NCI-H146 treated with DMSO at 0.1 percent for 48 hours (cell line): ENCODE results near the gene PLEKHG5.
A peak's percentile ranks its signal among the peaks of the same experiment; 100 is the strongest.

Experiments
- DNase-seq: peaks from one replicate; lab custom pipeline; 2025; ENCODE audit not compliant: unreplicated experiment; lab: John Stamatoyannopoulos, UW

PLEKHG5 gene, protein sequence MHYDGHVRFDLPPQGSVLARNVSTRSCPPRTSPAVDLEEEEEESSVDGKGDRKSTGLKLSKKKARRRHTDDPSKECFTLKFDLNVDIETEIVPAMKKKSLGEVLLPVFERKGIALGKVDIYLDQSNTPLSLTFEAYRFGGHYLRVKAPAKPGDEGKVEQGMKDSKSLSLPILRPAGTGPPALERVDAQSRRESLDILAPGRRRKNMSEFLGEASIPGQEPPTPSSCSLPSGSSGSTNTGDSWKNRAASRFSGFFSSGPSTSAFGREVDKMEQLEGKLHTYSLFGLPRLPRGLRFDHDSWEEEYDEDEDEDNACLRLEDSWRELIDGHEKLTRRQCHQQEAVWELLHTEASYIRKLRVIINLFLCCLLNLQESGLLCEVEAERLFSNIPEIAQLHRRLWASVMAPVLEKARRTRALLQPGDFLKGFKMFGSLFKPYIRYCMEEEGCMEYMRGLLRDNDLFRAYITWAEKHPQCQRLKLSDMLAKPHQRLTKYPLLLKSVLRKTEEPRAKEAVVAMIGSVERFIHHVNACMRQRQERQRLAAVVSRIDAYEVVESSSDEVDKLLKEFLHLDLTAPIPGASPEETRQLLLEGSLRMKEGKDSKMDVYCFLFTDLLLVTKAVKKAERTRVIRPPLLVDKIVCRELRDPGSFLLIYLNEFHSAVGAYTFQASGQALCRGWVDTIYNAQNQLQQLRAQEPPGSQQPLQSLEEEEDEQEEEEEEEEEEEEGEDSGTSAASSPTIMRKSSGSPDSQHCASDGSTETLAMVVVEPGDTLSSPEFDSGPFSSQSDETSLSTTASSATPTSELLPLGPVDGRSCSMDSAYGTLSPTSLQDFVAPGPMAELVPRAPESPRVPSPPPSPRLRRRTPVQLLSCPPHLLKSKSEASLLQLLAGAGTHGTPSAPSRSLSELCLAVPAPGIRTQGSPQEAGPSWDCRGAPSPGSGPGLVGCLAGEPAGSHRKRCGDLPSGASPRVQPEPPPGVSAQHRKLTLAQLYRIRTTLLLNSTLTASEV

DNA sequence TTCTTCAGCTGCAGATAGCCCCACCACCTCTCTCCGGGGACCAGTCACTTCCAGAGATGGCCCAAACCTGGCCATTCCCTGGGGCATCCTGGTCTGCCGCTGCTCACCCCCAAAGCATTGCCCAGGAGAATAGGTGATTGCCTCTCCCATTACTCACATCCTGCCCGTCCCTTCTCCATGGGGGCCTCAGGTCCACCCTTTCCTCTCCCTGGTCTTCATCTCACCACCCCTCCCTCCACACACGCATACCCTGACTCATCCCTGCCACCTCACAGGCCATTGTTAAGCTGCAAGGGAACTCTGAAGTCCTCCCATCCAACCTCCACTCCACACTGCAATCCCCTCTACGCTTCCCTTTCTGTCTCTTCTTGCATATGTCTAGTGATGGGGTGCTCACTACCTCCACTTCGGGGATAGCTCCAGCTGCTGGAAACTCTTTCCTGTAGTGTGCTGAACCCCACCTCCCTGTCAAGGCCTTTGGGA, at the start of gene PLEKHG5:
Gene PLEKHG5 (minus strand): TSS at position 188 of the 483 bp plus-strand sequence. CDS start 14,096 bp downstream, outside the sequence.
- no peak for DNase-seq

DNA sequence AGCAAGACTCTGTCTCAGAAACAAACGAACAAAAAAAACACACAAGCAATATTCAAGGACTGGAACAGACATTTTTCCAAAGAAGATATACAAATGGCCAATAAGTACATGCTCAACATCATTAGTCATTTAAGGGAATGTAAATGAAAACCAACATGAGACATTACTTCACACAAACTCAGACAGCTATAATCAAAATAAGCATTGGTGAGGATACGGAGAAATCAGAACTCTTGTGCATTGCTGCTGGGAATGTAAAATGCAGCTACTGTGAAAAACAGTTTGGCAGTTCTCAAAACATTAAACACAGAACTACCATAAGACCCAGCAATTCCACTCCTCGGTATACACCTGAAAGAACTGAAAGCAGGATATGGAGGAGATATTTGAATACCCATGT, 47.5 kb upstream of the PLEKHG5 start:
- DNase-seq = no peak

DNA sequence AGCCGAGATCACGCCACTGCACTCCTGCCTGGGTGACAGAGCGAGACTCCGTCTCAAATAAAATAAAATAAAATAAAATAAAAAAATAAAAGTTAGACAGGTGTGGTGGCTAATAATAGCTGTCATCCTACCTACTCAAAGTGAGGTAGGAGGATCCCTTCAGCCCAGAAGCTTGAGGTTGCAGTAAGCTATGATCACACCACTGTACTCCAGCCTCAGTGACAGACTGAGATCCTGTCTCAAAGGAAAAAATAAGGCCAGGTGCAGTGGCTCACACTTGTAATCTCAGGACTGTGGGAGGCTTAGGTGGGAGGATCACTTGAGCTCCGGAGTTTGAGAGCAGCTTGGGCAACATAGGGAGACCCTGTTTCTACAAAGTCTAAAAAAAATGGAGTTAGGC, 44.8 kb upstream of the PLEKHG5 start:
- no peak for DNase-seq

DNA sequence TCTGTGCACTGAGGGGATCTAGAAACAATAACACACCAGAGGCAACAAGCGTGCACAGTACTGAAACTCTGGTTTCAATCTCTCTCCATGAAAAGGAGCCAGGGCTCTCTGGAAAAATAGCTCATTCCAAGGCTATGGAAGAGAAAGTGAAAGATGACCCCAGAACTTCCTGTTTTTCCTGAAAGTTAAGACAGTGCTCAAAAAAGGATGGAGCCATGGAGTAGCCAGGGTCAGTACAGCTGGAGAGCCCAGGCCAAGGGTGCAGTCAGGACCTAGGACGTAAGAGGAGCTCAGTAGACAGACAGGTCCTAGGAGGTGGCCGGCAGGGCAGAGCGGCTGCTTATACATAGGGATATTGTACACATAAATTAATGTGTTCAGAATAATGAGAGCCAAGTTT, 43.7 kb upstream of the PLEKHG5 start:
- DNase-seq = no peak

DNA sequence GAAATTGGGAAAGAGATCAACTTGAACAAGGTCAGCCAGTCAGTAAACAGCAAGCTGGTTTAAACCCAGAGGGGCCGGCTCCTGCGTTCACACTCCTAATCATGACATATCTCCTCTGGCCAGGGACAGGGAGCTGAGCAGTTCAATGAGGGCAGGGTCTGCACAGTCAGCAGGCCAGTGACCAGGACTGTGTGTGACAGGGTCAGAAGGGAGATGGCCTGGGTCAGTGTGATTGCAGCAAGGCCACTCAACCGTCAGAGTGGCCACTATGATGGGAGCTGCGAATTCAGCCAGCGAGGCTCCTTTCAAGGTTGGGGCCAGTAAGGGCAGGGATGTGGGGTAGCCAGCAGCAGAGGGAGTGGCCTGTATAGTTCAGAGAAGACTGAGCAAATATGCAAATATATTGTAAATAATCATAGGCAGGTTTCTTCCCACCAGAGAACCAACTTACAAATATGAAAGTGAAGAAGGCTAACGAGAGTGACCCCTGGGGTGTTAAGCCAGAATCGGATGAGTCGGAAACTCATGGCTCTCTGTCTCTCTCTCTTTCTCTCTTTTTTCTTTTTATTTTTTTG, 42.9 kb upstream of the PLEKHG5 start:
- DNase-seq = no peak

DNA sequence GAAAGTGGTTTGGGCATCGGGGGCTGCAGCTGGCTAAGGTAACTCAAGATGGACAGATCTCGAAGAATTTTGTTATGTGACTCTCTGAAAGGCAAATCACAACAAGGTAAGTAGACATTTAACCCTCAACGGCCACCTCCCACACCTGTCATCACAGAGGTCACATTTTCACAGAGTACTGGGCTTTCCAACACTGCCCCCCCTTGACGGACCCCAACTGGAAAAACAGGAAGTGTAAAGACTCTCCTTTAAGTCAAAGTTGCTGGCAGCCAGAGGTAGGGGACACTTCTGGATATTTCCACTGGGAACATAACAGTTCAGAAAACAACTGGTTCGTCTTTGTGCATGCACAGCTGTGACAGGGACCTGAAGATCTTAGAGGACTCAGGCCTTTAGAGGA, 40.5 kb upstream of the PLEKHG5 start:
- DNase-seq = no peak

DNA sequence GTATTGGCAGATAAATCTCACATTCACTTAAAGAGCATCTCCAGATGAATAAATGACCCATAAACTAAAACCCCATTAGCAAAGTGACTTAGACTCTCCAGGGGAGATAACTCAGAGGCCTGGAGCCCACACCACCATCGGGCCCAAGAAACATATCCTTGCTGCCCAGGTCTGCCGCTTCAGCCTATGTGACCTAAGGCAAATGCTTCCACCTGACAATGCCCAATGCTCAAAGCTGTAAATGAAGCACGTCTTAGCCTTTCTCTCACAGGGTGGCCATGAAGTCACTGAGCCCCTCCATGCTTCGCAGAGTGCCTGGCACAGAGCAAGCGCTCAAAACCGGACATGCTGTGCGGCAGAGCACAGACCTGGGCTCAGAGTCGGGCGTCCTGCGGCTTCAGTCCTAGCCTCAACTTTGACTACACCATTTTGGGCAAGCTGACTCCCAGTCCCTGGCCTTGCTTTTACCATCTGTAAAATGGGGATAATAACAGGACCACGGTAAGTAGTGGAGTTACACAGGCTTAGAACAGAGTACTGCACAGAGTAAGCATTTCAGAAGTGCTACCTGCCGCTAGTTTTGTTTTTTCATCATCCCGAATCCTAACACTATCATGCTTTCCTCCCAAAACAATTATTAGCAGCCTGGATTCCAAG, 39.2 kb upstream of the PLEKHG5 start:
- no peak for DNase-seq

DNA sequence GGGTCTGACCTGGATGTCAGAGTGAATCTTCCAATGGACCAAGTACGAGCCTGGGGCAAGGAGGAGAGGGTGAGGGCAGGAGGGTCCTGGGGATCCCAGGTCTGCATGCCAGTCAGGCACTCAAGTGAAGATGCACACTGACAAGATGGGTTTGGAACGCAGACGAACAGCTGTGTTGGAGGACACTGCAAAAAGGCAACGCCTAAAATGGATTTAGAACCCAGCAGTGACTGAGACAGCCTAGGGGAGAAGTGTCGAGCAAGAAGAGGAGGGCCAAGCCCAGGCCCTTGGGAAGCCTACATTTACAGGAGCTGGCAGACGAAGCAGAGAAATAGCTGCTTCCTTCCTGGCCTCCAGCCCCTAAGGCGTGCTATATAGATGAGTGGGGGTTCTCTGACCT, 37.0 kb upstream of the PLEKHG5 start:
- no peak for DNase-seq

DNA sequence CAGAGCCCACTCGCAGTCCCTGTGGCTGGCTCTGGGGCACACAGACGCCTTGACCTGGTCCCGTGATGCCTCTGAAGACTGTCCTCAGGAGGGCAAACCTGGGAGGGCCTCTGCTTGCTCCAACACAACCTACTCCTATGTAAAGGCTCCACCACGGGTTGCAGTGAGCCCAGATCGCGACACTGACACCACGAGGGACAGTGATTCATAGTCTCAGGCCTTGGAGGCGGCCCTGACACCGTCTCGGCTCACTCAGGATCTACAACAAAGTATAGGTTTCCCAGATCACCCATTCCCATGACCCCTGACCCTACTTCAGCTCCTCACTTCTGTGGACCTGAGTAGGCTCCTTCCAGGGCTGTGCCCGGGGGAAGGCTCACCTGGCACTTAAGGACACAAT, 34.8 kb upstream of the PLEKHG5 start:
- DNase-seq = no peak

DNA sequence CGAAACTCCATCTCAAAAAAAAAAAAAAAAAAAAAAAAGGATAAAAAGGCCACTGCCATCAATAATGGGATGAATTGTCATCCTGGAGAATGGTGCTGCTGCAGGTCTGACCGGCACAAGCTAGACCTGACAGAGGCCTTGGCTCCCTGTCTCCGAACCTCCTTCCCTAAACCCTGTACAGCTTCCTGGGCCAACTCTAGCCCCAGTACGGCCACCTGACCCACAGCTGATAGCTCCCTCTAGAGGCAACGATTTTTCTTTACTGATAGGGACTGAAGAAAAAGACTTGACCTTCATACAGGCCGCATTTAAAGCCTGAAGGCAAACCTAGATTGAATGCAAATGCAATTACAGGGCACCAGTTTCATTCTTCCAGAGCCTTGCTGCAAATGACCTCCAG, 32.1 kb upstream of the PLEKHG5 start:
- peak; percentile 1 for DNase-seq

DNA sequence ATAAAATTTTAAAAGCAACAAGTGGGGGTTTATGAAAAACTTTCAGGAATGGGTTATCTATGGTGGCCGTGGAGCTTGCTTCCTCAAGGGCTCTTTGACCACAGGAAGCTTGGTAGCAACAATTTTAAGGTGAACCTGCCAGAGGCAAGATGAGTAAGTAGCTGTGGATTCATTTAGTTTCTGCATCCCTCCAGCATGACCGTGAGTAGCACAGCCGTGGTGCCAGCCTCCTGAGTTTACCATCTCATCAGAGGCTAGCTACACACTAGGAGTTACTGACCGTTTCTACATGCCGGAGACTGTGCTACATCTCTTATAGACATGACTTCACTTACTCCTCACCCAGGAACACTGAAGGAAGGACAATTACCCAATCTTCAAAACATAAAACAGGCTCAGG, 30.1 kb upstream of the PLEKHG5 start:
- DNase-seq = no peak

DNA sequence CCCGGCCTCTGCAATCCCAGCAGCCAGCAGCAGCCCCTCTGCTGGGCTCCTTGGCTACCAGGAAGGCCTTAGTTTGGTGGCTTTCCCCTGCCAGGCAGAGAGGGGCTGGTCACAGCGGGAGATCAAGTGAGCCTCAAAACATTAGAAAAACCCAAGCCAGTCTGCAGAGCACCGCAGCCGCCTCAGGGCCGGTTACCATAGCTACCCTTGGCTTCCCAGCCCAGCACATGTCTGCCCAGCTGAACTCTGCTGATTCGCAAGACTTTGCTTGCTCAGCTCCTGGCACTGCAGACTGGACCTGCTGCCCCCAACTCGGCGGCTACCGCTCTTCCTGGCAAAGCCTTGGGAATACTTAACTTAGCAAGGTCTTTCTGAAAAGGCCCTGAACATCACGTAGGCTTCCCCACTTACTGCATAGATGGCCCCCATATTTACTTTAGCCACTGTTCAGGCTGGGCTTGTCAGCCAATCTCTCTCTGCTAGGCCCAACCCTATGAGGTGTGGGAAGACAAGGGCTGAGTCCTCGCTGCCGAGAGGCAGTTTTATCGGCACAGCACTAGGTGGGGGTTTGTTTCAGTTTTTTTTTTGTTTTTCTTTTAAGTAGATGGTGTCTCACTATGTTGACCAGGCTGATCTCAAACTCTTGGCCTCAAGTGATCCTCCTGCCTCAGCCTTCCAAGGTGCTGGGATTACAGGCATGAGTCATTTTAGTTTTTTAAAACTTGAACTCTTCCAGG, 28.6 kb upstream of the PLEKHG5 start:
- DNase-seq = peak; percentile 35

DNA sequence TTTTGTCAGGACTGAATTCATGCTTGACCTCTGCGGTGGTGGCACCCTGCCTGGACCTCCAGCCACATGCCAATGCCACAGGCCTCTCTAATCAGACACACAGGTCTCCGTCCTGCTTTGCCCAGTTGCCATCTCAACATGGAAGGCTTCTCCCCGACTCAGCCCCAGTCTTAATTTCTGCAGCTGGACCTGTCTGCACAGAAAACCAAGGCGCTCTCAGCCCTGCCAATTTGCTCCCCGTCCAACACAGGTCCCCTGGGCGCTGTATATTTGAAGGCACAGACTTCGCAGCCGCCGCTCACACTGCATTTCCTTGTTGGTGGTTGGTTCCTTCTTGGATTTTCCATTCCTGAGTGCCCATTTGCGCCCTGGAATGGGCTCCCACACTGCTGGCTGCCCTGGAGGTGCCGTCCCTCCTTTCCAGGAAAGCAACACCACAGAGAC, 28.0 kb upstream of the PLEKHG5 start:
- DNase-seq = no peak

DNA sequence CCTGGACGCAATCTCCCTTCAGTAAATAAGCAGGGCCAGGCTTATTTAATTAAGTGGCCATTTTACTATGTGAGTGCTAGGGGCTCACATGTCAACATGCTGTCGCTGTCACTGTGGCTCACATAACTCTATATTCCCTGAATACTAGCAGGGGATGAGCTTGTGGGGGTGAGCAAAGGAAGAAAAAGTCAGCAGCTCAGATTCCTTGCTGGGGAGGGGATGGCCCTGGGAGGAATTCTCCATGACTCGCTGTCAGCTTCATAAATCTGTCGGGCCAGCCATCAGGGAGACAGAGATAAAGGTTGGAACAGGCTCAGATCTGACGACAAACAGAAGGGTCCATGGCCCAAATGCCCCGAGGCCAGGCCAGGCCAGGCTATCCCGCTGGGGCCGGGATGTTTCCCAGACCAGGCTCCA, 26.0 kb upstream of the PLEKHG5 start:
- no peak for DNase-seq

DNA sequence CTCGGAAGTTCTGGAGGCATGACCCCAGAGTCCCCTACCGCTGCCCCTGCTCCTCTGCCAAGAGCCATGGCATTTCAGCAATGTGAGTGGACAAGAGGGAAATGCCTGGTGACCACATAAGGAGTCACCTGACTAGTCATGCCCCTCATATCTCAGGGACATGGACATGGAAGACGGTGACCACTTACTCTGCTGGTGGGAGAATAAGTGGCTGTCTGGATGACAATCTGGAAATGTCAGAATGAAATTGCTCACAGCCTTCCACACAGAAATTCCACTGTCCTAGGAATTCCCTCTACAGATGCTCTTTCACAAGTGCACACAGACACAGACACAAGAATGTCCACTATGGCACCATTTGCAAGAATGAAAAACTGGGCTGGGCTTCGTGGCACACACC, 24.3 kb upstream of the PLEKHG5 start:
- no peak for DNase-seq

DNA sequence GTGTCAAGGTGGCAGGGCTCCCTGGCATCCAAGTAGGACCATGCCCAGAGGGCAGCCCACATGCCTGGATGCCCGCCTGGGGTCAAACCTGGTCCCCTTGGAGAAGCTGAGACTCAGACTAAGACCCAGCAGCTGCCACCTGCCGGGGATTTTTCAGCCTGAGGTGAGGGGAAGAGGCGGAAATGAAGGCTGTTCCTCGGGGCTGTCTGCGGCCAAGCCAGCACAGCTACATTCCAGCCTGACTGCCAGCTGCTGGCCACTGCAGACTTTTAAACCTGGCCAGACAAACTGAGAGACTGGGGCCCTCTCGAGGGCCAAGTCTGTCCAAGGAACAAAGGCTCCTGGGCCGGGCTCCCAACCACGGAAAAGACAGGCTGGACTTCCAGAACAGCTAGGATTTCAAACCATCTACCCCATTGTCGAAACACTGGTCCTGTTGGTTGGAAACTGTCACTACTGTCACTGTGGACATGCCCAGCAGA, 21.9 kb upstream of the PLEKHG5 start:
- no peak for DNase-seq

DNA sequence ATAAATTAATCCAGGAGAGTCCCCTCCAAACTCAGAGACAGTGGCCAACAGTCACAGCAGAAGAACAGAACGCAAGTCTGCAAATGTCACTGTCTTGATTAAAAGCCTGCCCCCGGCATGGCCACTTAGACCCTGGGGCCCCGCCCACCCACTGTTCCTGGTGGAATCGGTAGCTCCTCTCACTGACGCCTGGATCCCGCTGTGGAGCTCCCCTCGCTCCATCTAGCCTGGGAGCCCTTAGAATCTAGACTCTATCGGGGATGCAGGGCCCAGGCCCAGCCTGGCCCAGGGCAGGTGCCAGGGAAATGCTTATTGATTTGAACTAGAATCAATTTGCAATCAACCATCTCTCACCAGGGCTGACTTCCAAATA, 21.4 kb upstream of the PLEKHG5 start:
- no peak for DNase-seq

DNA sequence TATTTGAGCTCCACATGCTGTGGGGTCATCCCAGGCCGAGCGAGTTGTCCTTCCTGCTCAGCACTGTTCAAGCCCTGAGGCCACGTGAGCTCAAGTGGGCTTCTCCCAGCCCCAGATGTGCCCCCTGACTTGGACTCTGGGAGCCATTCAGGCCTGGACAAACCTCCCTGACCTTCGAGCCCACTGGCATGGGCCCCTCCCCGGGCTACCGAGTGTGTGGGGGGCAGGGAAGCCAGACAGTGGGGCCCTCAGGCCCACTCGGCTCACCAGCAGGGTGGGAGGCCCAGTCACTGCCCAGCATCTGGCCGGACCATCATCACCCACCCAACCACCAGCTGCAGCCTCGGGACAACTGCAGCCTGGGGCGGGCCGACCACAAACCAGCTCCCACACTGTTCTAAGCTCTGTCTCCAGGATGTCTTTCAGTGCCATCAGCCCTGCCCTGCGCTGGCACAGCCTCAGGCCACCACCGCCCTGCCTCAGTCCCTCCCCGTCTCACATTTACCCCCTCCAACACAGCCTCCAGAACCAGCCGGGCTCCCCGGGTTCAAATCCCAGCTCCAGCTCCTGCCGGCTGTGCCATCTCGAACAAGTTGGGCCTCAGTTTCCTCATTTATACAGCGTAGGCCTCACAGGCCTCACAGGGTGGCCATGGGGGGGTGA, 20.9 kb upstream of the PLEKHG5 start:
- DNase-seq = no peak

DNA sequence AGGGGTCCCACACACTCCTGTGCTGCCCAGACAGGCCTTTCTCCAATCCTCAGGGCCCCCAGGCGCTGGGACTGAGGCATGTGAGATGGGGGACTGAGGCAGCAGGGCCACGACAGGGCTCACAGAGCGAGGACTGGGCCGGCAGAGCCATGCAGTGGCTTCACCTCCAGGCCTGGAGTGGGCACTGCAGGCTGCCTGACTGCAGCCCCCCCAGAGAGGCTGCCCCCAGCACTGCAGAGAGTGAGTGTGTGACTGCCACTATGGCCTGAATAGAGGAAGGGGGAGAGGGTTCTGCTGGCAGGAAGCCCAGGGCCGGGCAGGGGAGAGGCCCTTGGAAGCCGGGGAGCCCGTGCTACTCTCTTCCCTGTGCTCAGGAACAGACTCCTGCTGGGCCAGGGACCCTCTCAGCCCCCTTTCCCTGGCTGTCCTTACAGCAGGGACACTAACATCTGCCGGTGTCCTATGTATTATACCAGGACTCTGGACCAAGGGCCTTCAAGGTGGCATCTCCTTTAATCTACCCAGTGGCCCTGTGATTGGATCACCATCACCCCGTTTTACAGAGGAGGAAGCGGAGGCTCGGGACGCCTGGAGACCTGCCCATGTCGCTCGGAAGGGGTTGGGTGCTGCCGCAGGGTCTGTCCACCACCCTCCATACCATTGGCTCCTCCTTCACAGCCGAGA, 20.2 kb upstream of the PLEKHG5 start:
- no peak for DNase-seq
